Esophagus squamous epithelium (tissue), 4 donors: ENCODE data around the gene NLRC5.

Experiments
- POLR2A ChIP-seq, 4 donors: fragments of 450-650 bp; IDR thresholded peaks; one replicate each; pipeline ENCODE4 v1.6.1; 2017; ENCODE audit warnings: antibody characterized with exemption in 4 of 4, mild to moderate bottlenecking in 4 of 4, moderate library complexity in 3 of 4
- TF ChIP-seq, protein P1 (sequence below), 6 experiments: fragments of 450-650 bp in 4 of 6; fragments of 200-600 bp in 2 of 6; sonication (generic) in 2 of 6; IDR thresholded peaks; one replicate each; pipeline ENCODE4 v1.5.1; 2016 to 2019; ENCODE audit warnings: antibody characterized with exemption in 6 of 6, mild to moderate bottlenecking in 4 of 6, moderate library complexity in 4 of 6

DNA sequence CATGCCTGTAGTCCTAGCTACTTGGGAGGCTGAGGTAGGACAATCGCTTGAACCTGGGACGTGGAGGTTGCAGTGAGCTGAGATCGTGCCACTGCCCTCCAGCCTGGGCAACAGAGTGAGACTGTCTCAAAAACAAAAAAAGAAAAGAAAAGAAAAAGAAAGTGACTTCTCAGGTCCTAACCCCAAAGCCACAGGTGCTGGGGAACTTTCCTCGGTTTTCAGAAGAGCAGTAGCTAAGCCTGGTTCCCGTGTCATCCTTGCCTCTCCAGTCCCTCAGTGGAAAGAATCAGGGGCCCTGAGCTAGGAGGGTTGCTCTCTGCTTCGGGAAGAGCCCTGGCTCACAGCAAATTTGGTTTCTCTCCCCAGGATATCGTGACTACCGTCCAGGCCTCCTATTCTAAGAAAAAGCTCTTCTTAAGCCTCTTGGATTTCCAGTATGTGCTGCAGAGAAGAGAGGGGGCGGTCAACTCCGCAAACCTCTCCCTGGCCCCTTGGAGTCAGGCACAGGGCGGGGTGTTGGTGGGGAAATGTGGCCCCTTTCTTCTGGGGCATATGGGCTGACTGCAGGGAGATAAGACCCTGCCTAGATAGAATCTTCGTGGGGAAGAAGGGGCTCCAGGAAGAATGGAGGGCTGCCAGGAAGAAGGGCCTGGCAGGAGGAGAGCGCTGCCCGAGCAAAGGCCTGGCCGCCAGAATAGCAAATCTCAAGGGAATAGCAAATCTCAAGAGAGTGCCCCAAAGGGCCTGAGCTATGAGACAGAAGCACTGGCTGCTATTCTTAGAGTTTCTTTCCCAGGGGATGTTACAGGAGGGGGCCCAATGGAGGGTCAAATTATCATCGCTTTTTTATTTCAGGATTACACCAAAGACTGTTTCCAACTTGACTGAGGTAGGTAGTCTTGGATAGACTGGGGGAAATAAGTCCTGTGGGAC is 8.3 kb upstream of the NLRC5 start:
- TF ChIP-seq POLR2A (IDR thresholded peaks at IDR 0.05) = no peak
- TF ChIP-seq, protein P1, sequence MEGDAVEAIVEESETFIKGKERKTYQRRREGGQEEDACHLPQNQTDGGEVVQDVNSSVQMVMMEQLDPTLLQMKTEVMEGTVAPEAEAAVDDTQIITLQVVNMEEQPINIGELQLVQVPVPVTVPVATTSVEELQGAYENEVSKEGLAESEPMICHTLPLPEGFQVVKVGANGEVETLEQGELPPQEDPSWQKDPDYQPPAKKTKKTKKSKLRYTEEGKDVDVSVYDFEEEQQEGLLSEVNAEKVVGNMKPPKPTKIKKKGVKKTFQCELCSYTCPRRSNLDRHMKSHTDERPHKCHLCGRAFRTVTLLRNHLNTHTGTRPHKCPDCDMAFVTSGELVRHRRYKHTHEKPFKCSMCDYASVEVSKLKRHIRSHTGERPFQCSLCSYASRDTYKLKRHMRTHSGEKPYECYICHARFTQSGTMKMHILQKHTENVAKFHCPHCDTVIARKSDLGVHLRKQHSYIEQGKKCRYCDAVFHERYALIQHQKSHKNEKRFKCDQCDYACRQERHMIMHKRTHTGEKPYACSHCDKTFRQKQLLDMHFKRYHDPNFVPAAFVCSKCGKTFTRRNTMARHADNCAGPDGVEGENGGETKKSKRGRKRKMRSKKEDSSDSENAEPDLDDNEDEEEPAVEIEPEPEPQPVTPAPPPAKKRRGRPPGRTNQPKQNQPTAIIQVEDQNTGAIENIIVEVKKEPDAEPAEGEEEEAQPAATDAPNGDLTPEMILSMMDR (IDR thresholded peaks at IDR 0.05) = no peak
